Stimulated activated CD4-positive, alpha-beta T cell treated with anti-CD3 and anti-CD28 coated beads, Interleukin-12 subunit alpha, Interleukin-12 subunit beta, amount 100 ng/mL, for 24 hours (primary cell): ENCODE data around the gene SIX2.
A peak's percentile ranks its signal among the peaks of the same experiment; 100 is the strongest.

Experiments
- DNase-seq, 2 experiments: peaks; one replicate each; pipeline ENCODE4 v3.0.0-alpha.2; 2020; ENCODE audit warnings: low read depth in 2 of 2

The SIX2 gene

GRCh38 chr2:45001869-45002385 is 7.3 kb downstream of the SIX2 start:
- no peak for DNase-seq

GRCh38 chr2:45000921-45001868 is 8.1 kb downstream of the SIX2 start:
- no peak for DNase-seq

GRCh38 chr2:45000341-45000901 is 8.8 kb downstream of the SIX2 start:
- DNase-seq: no peak

GRCh38 chr2:44999540-44999939 is 9.7 kb downstream of the SIX2 start:
- DNase-seq: no peak

- DNase-seq: no peak
Measured at GRCh38 chr2:44997963-44998362, 11.3 kb downstream of the SIX2 start.

GRCh38 chr2:44996356-44996755 is 12.9 kb downstream of the SIX2 start:
- no peak for DNase-seq

- DNase-seq: no peak
Measured at GRCh38 chr2:44994377-44994776, 14.9 kb downstream of the SIX2 start.

- no peak for DNase-seq
Measured at GRCh38 chr2:44989176-44989575, 20.1 kb downstream of the SIX2 start.

GRCh38 chr2:44983836-44984604 is 25.2 kb downstream of the SIX2 start:
- no peak for DNase-seq

- peak; percentile 50 to 71 for DNase-seq
Measured at GRCh38 chr2:44981714-44982108, 27.5 kb downstream of the SIX2 start.

GRCh38 chr2:44980751-44981713 is 28.2 kb downstream of the SIX2 start:
- DNase-seq: no peak

GRCh38 chr2:44979581-44979980 is 29.7 kb downstream of the SIX2 start:
- DNase-seq: no peak

- no peak for DNase-seq
Measured at GRCh38 chr2:44975571-44976450, 33.4 kb downstream of the SIX2 start.

GRCh38 chr2:44974064-44974715 is 35.1 kb downstream of the SIX2 start:
- DNase-seq: no peak

GRCh38 chr2:44972771-44973535 is 36.3 kb downstream of the SIX2 start:
- DNase-seq: no peak

- DNase-seq: no peak
Measured at GRCh38 chr2:44970846-44971450, 38.3 kb downstream of the SIX2 start.

GRCh38 chr2:44969936-44970335 is 39.3 kb downstream of the SIX2 start:
- no peak for DNase-seq

GRCh38 chr2:44967727-44968432 is 41.4 kb downstream of the SIX2 start:
- no peak for DNase-seq
